Subcutaneous adipose tissue (tissue), 4 donors: Measurements from ENCODE around the gene INPP5A. TPM values are rescaled to one million over a fixed set of nuclear protein-coding genes. Genes with fewer than 3 reads are reported as not detected.

Experiments used
- total RNA-seq, 4 donors: library from RNA; depleted of rRNA; stranded (reverse); fragments of >200 nt; gene quantifications; one replicate each; pipeline ENCODE4 v1.1.0, GENCODE V29; 2016

Gene INPP5A
- total RNA-seq, 4 donors from 2014 or later, result 23.1 to 34.1 (median 31.6) TPM

Other genes starting within 250 kb of the INPP5A start
- 10 to 100 TPM in 3 of 4 donors, 1 to 10 TPM in 1; 2.9 to 12.3 (median 10.9) TPM for gene STK32C, start 229.8 kb upstream of the INPP5A start, total RNA-seq
- 10 to 100 TPM in 2 of 4 donors, 1 to 10 TPM in 2; 7.7 to 11.6 (median 9.9) TPM for gene LRRC27, start 205.6 kb upstream of the INPP5A start, total RNA-seq
- 10 to 100 TPM in 1 of 4 donors, 1 to 10 TPM in 3; 9.0 to 24.9 (median 9.6) TPM for gene PWWP2B, start 140.6 kb upstream of the INPP5A start, total RNA-seq
- not detected for gene NKX6-2, start 248.4 kb downstream of the INPP5A start, total RNA-seq